ENCODE results near the gene PHLDA2. TPM values are rescaled to one million over a fixed set of nuclear protein-coding genes. Genes with fewer than 3 reads are reported as not detected.

PHLDA2 gene
- total and polyA plus RNA-seq, 9 of the 15 experiments (the other 6 are each of a cell fraction or from before 2014, with no cell fraction given) = 0.43 to 42.4 (median 4.7) TPM

DNA sequence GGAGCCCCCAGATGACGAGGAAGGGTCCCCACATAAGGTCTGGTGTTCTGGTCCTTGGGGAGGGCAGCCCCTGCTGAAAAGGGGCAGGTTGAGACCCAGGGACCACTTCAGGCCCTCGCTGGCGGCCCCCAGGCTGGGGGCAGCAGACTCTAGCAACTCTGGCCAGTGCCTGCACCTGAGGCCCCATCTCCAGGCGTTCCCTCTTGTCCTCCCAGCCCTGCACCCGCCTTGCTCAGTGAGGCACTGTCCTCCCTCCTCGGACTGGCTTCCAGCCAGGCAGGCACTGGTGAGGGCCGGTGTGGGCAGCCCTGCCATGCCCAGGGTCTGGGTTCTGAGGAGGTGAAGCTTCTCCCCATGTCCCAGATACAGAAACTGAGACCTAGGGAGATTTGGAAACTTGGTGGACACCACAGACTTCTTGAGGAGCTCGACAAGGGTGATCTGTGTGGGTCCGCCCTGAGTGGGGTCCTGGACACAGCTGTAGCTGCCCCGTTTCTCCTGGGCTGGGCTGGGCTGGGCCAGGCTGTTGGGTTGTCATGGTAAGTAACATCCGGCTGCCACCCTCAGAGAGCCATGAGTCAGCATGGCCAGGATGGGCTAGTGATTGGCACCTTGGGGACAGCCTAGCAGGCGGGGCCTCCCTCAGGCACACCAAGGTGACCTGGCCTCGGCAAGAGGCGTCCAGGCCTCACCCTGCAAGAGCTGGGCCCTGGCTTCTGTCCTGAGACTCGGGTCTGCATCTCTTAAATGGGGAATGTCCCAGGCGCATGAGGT lies 11.1 kb upstream of the PHLDA2 start (continued):
- TF ChIP-seq, protein P1, sequence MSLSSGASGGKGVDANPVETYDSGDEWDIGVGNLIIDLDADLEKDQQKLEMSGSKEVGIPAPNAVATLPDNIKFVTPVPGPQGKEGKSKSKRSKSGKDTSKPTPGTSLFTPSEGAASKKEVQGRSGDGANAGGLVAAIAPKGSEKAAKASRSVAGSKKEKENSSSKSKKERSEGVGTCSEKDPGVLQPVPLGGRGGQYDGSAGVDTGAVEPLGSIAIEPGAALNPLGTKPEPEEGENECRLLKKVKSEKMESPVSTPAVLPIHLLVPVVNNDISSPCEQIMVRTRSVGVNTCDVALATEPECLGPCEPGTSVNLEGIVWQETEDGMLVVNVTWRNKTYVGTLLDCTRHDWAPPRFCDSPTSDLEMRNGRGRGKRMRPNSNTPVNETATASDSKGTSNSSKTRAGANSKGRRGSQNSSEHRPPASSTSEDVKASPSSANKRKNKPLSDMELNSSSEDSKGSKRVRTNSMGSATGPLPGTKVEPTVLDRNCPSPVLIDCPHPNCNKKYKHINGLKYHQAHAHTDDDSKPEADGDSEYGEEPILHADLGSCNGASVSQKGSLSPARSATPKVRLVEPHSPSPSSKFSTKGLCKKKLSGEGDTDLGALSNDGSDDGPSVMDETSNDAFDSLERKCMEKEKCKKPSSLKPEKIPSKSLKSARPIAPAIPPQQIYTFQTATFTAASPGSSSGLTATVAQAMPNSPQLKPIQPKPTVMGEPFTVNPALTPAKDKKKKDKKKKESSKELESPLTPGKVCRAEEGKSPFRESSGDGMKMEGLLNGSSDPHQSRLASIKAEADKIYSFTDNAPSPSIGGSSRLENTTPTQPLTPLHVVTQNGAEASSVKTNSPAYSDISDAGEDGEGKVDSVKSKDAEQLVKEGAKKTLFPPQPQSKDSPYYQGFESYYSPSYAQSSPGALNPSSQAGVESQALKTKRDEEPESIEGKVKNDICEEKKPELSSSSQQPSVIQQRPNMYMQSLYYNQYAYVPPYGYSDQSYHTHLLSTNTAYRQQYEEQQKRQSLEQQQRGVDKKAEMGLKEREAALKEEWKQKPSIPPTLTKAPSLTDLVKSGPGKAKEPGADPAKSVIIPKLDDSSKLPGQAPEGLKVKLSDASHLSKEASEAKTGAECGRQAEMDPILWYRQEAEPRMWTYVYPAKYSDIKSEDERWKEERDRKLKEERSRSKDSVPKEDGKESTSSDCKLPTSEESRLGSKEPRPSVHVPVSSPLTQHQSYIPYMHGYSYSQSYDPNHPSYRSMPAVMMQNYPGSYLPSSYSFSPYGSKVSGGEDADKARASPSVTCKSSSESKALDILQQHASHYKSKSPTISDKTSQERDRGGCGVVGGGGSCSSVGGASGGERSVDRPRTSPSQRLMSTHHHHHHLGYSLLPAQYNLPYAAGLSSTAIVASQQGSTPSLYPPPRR (CRISPR knock-in tag; IDR thresholded peaks at IDR 0.05; ENCODE audit: borderline replicate concordance) = 0 out of 2 replicates have a peak, but pooled peaks have one; percentile 29
- no peak for TF ChIP-seq MAFG (tag; conservative IDR thresholded peaks at IDR 0.05)
- TF ChIP-seq NFYB (IDR thresholded peaks at IDR 0.05; ENCODE audit: extremely low read depth, insufficient read length) = no peak
- TF ChIP-seq, protein P2, sequence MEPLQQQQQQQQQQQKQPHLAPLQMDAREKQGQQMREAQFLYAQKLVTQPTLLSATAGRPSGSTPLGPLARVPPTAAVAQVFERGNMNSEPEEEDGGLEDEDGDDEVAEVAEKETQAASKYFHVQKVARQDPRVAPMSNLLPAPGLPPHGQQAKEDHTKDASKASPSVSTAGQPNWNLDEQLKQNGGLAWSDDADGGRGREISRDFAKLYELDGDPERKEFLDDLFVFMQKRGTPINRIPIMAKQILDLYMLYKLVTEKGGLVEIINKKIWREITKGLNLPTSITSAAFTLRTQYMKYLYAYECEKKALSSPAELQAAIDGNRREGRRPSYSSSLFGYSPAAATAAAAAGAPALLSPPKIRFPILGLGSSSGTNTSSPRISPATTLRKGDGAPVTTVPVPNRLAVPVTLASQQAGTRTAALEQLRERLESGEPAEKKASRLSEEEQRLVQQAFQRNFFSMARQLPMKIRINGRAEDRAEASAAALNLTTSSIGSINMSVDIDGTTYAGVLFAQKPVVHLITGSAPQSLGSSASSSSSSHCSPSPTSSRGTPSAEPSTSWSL (CRISPR knock-in tag; IDR thresholded peaks at IDR 0.05; ENCODE audit: borderline replicate concordance) = no peak
- TF ChIP-seq, protein P3, sequence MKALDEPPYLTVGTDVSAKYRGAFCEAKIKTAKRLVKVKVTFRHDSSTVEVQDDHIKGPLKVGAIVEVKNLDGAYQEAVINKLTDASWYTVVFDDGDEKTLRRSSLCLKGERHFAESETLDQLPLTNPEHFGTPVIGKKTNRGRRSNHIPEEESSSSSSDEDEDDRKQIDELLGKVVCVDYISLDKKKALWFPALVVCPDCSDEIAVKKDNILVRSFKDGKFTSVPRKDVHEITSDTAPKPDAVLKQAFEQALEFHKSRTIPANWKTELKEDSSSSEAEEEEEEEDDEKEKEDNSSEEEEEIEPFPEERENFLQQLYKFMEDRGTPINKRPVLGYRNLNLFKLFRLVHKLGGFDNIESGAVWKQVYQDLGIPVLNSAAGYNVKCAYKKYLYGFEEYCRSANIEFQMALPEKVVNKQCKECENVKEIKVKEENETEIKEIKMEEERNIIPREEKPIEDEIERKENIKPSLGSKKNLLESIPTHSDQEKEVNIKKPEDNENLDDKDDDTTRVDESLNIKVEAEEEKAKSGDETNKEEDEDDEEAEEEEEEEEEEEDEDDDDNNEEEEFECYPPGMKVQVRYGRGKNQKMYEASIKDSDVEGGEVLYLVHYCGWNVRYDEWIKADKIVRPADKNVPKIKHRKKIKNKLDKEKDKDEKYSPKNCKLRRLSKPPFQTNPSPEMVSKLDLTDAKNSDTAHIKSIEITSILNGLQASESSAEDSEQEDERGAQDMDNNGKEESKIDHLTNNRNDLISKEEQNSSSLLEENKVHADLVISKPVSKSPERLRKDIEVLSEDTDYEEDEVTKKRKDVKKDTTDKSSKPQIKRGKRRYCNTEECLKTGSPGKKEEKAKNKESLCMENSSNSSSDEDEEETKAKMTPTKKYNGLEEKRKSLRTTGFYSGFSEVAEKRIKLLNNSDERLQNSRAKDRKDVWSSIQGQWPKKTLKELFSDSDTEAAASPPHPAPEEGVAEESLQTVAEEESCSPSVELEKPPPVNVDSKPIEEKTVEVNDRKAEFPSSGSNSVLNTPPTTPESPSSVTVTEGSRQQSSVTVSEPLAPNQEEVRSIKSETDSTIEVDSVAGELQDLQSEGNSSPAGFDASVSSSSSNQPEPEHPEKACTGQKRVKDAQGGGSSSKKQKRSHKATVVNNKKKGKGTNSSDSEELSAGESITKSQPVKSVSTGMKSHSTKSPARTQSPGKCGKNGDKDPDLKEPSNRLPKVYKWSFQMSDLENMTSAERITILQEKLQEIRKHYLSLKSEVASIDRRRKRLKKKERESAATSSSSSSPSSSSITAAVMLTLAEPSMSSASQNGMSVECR (CRISPR knock-in tag; IDR thresholded peaks at IDR 0.05) = no peak
- TF ChIP-seq LCOR (CRISPR knock-in tag; IDR thresholded peaks at IDR 0.05) = 0 out of 2 replicates have a peak, but pooled peaks have one; percentile 14
- no peak for TF ChIP-seq MTA1 (IDR thresholded peaks at IDR 0.05; ENCODE audit: borderline replicate concordance)
- TF ChIP-seq SIN3A (IDR thresholded peaks at IDR 0.05; ENCODE audit: borderline replicate concordance in 2 of 2, control insufficient read depth in 1 of 2, low read depth in 2 of 2, low read length in 2 of 2) = no peak
- TF ChIP-seq, protein P4, sequence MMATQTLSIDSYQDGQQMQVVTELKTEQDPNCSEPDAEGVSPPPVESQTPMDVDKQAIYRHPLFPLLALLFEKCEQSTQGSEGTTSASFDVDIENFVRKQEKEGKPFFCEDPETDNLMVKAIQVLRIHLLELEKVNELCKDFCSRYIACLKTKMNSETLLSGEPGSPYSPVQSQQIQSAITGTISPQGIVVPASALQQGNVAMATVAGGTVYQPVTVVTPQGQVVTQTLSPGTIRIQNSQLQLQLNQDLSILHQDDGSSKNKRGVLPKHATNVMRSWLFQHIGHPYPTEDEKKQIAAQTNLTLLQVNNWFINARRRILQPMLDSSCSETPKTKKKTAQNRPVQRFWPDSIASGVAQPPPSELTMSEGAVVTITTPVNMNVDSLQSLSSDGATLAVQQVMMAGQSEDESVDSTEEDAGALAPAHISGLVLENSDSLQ (IDR thresholded peaks at IDR 0.05) = 0 out of 2 replicates have a peak, but pooled peaks have one; percentile 17

Measured in K562 (cell line).